GM19025 (cell line): Measurements from ENCODE around the gene NCS1.
A peak's percentile ranks its signal among the peaks of the same experiment; 100 is the strongest.

Experiments used
- ATAC-seq: cut with Tn5 transposase; IDR thresholded peaks from one replicate; pipeline ENCODE4 v1.9.1; 2021; ENCODE audit warnings: mild to moderate bottlenecking, low read depth, moderate library complexity; ENCODE audit not compliant: unreplicated experiment

The NCS1 gene

GRCh38 chr9:130172161-130172857 lies at the start of gene NCS1:
TSS of gene NCS1 (plus strand) at chr9:130172404. CDS start at chr9:130172664, 260 bp downstream.
- ATAC-seq = no peak

DNA sequence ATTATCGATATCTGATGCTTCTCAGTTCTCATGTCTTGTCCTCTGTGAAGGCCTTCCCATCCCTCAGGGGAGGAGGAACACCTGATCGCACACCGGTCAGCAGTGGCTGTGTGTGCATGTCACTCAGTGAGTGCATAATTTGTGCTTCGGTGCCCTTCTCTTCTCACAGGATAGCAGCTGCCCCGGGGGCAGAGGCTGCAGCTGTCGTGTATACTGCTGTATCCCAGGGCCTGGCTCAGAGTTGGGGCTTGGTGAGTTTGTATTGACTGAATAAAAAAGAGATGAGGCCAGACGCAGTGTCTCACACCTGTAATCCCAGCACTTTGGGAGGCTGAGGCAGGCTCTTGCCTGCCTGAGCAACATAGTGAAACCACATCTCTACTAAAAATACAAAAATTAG lies 49.7 kb upstream of the NCS1 start:
- ATAC-seq = no peak

DNA sequence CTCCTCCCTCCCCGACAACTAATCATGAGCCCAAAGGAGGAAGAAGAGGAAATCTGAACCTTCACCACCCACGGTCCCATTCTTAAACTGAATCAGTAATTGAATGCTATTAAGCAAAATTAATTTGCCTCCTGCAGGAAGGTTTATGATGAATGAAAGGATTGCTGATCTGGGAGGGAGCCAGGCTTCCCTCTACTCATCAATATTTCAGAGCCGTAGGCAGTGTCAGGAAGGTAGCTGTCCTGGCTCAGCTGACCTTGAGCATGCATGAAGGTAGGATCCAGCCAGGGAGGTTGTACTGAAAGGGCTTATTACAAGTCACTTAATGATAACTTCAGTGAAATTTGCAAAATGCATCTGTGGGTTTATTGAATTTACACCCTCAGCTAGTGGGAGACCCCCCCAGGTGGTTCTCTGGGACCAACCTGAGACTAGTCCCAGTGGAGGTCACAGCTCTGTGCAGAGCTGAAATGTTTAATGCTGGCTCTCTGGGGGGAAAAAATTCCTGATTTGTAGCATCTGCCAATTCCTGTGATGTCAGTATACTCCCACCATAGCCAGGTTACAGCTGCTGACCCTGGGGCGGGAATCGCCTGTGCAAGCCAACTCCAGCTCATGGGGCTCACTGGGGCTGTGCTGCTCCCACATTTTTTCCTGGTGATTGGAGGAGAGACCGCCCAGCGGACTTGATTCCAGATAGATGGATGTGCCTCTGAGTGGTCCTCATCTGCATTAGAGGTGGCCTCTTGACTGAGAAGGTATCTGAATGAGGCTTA lies 47.9 kb upstream of the NCS1 start:
- ATAC-seq = no peak

- ATAC-seq = no peak
Measured at GRCh38 chr9:130126721-130127433, 45.3 kb upstream of the NCS1 start.

DNA sequence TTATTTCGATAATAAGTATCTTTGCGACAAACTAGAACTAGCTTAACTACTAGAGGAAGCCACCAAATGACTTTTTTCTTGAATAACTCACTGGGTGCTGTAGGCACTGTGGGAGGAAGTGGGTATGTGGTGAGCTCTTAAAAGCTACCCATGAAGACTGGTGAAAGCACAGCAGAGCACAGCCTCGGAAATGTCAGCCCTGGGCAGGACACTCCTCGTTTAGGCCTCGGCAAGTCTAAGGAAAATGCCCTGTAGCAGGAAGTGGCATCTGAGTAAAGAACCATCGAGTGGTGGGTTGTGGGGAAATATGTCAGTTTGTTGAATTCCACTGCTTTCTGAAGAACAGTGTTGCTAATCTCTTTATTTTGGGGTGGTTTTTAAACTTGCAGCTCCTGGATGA lies 44.0 kb upstream of the NCS1 start:
- peak; percentile 53 for ATAC-seq

DNA sequence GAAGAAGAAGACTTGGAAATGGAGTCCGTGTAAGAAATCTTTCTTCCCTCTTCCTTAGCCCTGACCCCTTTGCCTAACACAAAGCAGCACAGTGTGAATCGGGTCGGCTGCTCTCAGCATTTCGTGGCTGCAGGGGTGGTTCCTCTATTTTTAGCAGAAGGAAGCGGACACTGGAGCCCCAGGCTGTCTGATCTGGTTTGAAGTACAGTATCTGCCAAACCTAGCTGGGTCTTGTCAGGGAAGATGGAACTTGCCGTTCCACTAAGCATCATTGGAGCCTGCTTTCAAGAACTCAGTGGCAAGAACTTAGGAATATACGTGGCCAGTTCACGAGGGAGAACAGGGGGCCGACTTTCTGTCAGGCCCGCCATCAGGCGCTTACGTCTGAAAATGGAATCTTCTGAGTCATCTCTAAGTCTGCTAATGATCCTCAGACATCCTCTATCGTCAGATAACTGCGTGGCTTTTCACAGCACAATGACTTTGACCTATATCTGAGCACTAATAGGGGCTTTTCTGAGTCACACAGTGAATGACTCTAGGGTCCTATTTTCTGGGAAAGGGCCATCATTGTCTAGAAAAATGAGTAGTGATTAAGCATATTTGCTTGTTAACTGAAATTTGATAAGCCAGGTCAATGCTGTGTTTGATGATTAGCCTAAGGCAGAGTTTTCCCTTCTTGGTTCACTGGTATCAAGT lies 43.3 kb upstream of the NCS1 start:
- ATAC-seq = no peak

DNA sequence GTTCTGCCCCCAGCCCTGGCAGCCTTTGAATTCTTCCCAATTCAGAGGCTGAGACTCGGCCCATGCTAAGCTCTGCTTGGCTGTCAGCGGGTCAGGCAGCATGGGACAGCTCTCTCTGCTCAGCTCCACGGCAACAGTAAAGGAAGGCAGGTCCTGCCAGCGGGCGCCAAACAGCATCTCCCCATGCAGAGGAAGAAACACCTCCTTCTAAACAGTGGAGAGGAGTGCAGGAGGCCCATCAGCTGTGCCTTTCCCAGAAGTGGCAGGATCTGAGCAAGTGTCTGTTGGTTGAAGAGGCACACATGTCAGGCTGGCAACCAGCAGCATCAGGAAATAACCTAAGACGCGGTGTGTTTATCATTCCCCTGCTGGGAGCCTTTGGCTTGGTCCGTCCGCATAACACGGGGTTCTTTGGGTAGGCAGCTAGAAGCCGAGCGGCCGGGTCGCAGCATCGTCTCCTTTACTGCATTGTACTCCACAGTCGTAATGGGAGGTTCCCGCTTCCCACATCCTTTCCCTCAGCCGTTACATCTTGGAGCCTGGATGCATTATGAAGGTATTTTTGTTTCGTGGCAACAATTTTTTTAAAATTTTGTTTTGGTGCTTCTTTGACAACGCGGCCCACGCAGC lies 42.7 kb upstream of the NCS1 start:
- ATAC-seq = no peak

DNA sequence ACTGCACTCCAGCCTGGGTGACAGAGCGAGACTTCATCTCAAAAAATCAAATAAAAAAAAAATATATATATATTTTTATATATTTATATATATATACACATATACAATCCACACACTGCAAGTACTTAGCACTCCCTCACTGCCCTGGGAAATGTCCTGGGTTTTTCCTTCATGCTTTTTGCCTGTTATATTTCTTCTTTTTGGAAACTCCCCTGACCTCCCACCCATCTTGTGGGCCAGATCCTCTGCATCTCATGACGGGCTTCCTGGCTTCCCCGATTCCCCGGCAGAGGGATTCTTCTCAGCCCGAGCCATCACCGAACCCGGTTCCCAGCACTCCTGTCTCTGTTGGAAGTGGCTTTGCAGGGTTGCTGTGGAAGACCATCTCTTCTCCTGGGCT lies 39.5 kb upstream of the NCS1 start:
- ATAC-seq = no peak

GRCh38 chr9:130137081-130137640 lies 35.0 kb upstream of the NCS1 start:
- no peak for ATAC-seq

- no peak for ATAC-seq
Measured at GRCh38 chr9:130137641-130138081, 34.5 kb upstream of the NCS1 start.

GRCh38 chr9:130138171-130138653 lies 34.0 kb upstream of the NCS1 start:
- no peak for ATAC-seq

- ATAC-seq = no peak
Measured at GRCh38 chr9:130138791-130139190, 33.4 kb upstream of the NCS1 start.

- ATAC-seq = no peak
Measured at GRCh38 chr9:130139251-130139650, 33.0 kb upstream of the NCS1 start.

DNA sequence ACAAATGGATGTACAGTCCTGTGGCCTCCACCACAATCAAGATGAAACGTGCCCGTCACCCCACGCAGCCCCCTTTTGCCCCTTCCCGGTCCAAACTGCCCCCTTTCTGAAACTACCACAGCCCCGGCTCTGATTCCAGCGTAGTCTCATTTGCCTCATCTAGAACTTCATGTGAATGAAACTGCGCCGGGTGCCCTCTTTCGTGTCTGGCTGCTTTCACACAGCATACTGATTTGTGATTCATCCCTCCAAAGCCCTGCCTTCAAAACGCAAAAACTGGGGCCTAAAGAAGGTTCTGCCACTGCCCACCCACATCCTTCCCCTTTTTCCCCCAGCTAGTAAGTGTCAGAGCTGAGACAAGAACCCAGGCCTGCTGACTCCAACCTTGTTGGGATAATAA lies 31.5 kb upstream of the NCS1 start:
- no peak for ATAC-seq

- ATAC-seq = no peak
Measured at GRCh38 chr9:130142056-130142455, 30.1 kb upstream of the NCS1 start.

DNA sequence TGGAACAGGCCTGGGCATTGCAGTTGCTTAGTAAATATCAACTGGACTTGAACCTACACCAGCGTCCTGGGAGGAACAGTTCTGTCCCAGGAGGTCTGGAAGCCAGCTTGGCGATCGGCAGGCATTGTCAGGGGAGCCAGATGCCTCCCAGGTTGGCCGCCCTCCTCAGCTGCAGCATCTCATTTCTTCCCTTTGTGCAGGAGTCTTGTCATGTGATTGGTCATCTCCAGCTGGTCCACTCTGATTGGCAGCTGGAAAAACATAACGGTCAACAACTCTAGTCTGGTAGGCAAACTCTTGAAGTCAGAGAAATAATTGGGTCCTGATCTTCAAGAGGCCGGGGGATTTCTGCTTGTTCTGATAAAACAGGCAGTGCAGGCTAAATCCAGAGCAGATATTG lies 29.6 kb upstream of the NCS1 start:
- no peak for ATAC-seq

- no peak for ATAC-seq
Measured at GRCh38 chr9:130143279-130143893, 28.8 kb upstream of the NCS1 start.

GRCh38 chr9:130143958-130144366 lies 28.2 kb upstream of the NCS1 start:
- ATAC-seq = no peak

- ATAC-seq = no peak
Measured at GRCh38 chr9:130144703-130145102, 27.5 kb upstream of the NCS1 start.
